Activated B cell treated with CpG ODN at 0.5 μM for 24 hours (primary cell): ENCODE measurements around the gene ARHGEF12. TPM values are rescaled to one million over a fixed set of nuclear protein-coding genes. Genes with fewer than 3 reads are reported as not detected.

Source experiments
- ATAC-seq: fragments of 200-7000 bp; cut with Tn5 transposase; one replicate; pipeline ENCODE4 v1.10.0; 2021; ENCODE audit warnings: low read depth, mild to moderate bottlenecking, moderate library complexity
- CTCF ChIA-PET: fragments of 350-600 bp; sonication (Branson Sonifier 250); formaldehyde crosslinking; loops from one replicate; lab custom pipeline; 2021; ENCODE audit warnings: antibody characterized with exemption; lab: Charles Lee
- POLR2A ChIA-PET: fragments of 350-600 bp; sonication (Branson Sonifier 250); formaldehyde crosslinking; loops from one replicate; lab custom pipeline; 2021; ENCODE audit warnings: antibody characterized with exemption; lab: Charles Lee
- DNase-seq: peaks from one replicate; pipeline ENCODE4 v3.0.0; 2022
- H3K27ac Mint-ChIP-seq: one replicate; pipeline ENCODE4 v1.8.0; 2020; ENCODE audit warnings: mixed read lengths
- H3K27me3 Mint-ChIP-seq: one replicate; pipeline ENCODE4 v1.8.0; 2021; ENCODE audit warnings: mixed read lengths
- H3K36me3 Mint-ChIP-seq: one replicate; pipeline ENCODE4 v1.8.0; 2021; ENCODE audit warnings: low read depth, mixed read lengths
- H3K4me1 Mint-ChIP-seq: one replicate; pipeline ENCODE4 v1.8.0; 2021; ENCODE audit warnings: mixed read lengths
- H3K4me3 Mint-ChIP-seq: one replicate; pipeline ENCODE4 v1.8.0; 2020; ENCODE audit warnings: mild to moderate bottlenecking, mixed read lengths
- H3K9me3 Mint-ChIP-seq: one replicate; pipeline ENCODE4 v1.8.0; 2020; ENCODE audit warnings: mixed read lengths
- intact Hi-C: fragments of 100-400 bp; cut with micrococcal nuclease; formaldehyde crosslinking; loops from one replicate; pipeline ENCODE4 v1.15.1; 2024
- total RNA-seq: library from RNA; stranded (reverse); gene quantifications from 2 replicates; pipeline ENCODE4 v1.2.3, GENCODE V29; 2022
- TF ChIP-seq, protein P1 (sequence below): fragments of 200-600 bp; IDR thresholded peaks from one replicate; pipeline ENCODE4 v1.8.0; 2022; ENCODE audit warnings: antibody characterized with exemption, mild to moderate bottlenecking

The ARHGEF12 gene
- total RNA-seq, 1 donor from 2014 or later: 25.8 TPM

DNA sequence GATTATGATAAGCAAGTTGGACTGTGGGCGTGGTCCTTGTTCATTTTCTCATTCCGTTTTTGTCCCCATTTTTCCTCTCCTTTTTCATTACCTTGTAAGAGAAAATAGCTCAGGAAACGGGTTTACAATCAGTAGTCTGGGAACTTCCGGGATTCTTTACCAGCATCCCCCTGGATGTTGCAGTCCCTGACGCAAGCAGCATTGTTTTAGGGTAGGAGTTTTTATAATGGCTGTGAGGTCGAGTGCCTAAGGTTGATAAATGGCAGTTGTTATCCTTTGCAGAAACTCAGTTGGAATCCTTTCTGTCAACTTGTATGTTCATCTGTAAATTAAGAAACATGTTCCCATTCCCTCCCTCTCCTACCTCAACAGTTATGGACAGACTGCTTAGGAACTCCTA, 68.3 kb downstream of the ARHGEF12 start:
- no peak overlapping the region for H3K27ac Mint-ChIP-seq
- H3K27me3 Mint-ChIP-seq: no peaks in the 10 kb centered on the region
- intact Hi-C loops: no loop called here
- H3K4me1 Mint-ChIP-seq: peaks cover 7% of the 10 kb centered on the region
- H3K9me3 Mint-ChIP-seq: no peaks in the 10 kb centered on the region
- ChIA-PET CTCF (no interaction called here), POLR2A (no interaction called here)
- DNase-seq (no peak), ATAC-seq (no peak)
- peaks cover 8% of the 10 kb centered on the region for H3K36me3 Mint-ChIP-seq
- TF ChIP-seq, protein P1, sequence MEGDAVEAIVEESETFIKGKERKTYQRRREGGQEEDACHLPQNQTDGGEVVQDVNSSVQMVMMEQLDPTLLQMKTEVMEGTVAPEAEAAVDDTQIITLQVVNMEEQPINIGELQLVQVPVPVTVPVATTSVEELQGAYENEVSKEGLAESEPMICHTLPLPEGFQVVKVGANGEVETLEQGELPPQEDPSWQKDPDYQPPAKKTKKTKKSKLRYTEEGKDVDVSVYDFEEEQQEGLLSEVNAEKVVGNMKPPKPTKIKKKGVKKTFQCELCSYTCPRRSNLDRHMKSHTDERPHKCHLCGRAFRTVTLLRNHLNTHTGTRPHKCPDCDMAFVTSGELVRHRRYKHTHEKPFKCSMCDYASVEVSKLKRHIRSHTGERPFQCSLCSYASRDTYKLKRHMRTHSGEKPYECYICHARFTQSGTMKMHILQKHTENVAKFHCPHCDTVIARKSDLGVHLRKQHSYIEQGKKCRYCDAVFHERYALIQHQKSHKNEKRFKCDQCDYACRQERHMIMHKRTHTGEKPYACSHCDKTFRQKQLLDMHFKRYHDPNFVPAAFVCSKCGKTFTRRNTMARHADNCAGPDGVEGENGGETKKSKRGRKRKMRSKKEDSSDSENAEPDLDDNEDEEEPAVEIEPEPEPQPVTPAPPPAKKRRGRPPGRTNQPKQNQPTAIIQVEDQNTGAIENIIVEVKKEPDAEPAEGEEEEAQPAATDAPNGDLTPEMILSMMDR: no peak
- H3K4me3 Mint-ChIP-seq: no peak overlapping the region

- intact Hi-C loops: no loop called here
- TF ChIP-seq, protein P1: no peak
Measured at GRCh38 chr11:120409655-120410054, 73.4 kb downstream of the ARHGEF12 start.

GRCh38 chr11:120410622-120411380, 74.6 kb downstream of the ARHGEF12 start:
- Mint-ChIP-seq H3K9me3 (no peaks in the 10 kb centered on the region), H3K27me3 (no peaks in the 10 kb centered on the region), H3K4me3 (no peak overlapping the region), H3K36me3 (peaks cover 17% of the 10 kb centered on the region), H3K4me1 (no peaks in the 10 kb centered on the region), H3K27ac (no peak overlapping the region)
- POLR2A ChIA-PET: interaction anchor here (0.6 to 0.7 kb wide), 2 partner anchors 247 to 613 kb away, joined by 3 to 5 read pairs; partner anchors contain the start of gene TBCEL
- CTCF ChIA-PET: no interaction called here
- intact Hi-C loops: no loop called here
- ATAC-seq (no peak), DNase-seq (no peak)
- TF ChIP-seq, protein P1: no peak

More at GRCh38 chr11:120409655-120410054, 73.4 kb downstream of the ARHGEF12 start:
- DNase-seq: no peak
- H3K36me3 Mint-ChIP-seq: peaks cover 17% of the 10 kb centered on the region
- ChIA-PET CTCF (no interaction called here), POLR2A (no interaction called here)
- H3K27ac Mint-ChIP-seq: no peak overlapping the region
- H3K27me3 Mint-ChIP-seq: no peaks in the 10 kb centered on the region
- no peak for ATAC-seq
- no peaks in the 10 kb centered on the region for H3K4me1 Mint-ChIP-seq
- no peaks in the 10 kb centered on the region for H3K9me3 Mint-ChIP-seq
- no peak overlapping the region for H3K4me3 Mint-ChIP-seq

GRCh38 chr11:120413480-120413879, 77.3 kb downstream of the ARHGEF12 start:
- intact Hi-C loops: no loop called here
- ATAC-seq: no peak
- POLR2A ChIA-PET: no interaction called here

GRCh38 chr11:120420572-120420971, 84.4 kb downstream of the ARHGEF12 start:
- CTCF ChIA-PET: interaction anchor here (0.5 kb wide), 1 partner anchor 771 kb away, joined by 3 read pairs; no protein-coding TSS in a partner anchor
- TF ChIP-seq, protein P1: no peak
- peaks cover 5% of the 10 kb centered on the region for H3K36me3 Mint-ChIP-seq
- H3K27me3 Mint-ChIP-seq: no peaks in the 10 kb centered on the region
- DNase-seq (no peak), ATAC-seq (no peak)
- H3K4me1 Mint-ChIP-seq: peaks cover 15% of the 10 kb centered on the region
- H3K4me3 Mint-ChIP-seq: no peak overlapping the region
- H3K27ac Mint-ChIP-seq: no peak overlapping the region
- H3K9me3 Mint-ChIP-seq: no peaks in the 10 kb centered on the region
- intact Hi-C loops: no loop called here
- POLR2A ChIA-PET: no interaction called here

More at GRCh38 chr11:120413480-120413879, 77.3 kb downstream of the ARHGEF12 start:
- CTCF ChIA-PET: no interaction called here
- Mint-ChIP-seq H3K4me3 (no peak overlapping the region), H3K27me3 (no peaks in the 10 kb centered on the region), H3K4me1 (no peaks in the 10 kb centered on the region), H3K27ac (no peak overlapping the region), H3K9me3 (no peaks in the 10 kb centered on the region), H3K36me3 (peaks cover 17% of the 10 kb centered on the region)
- no peak for DNase-seq
- TF ChIP-seq, protein P1: no peak
